Anterior cingulate cortex (tissue), 58 donors: Measurements from ENCODE around the gene ZNF516.

Experiments used
- DNase-seq, 58 donors: peaks; one replicate each; lab custom pipeline; 2025; lab: John Stamatoyannopoulos, UW

ZNF516 gene

GRCh38 chr18:76445741-76446232 is 49.3 kb downstream of the ZNF516 start:
- no peak for DNase-seq

GRCh38 chr18:76445275-76445674 is 49.8 kb downstream of the ZNF516 start:
- DNase-seq: no peak

DNA sequence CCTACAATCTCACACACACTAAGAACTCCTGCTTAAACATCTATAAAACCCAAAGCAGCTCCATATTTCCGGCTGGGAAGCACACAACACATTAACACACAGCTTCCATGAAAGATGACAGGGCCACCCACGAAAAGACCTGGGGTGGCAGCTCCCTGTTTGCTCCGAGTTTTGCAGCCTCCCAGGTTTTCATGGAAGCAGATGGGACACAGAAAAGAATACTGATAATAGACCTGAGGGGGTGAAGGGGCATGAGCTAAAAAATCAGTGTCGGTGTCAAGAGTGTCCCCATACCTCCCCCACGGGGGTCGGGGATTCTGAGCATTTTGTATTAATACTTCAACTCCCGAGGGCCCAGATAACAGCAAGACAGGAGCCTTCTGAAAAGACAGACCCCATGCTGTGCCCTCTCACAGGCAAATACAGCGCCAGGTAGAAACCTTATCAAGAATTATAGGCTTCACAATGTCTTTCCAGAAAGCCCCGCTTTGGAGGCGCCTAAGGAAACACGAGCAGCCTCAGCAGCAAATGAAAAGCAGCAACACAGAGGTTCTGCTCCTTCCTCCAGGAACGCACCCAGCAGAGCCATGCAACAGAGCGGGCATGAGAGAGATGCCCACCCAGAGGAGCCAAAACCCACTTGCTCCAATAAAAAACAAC is 50.5 kb downstream of the ZNF516 start:
- no peak for DNase-seq

- no peak for DNase-seq
These were observed 51.3 kb downstream of the ZNF516 start for GRCh38 chr18:76443519-76444445.

DNA sequence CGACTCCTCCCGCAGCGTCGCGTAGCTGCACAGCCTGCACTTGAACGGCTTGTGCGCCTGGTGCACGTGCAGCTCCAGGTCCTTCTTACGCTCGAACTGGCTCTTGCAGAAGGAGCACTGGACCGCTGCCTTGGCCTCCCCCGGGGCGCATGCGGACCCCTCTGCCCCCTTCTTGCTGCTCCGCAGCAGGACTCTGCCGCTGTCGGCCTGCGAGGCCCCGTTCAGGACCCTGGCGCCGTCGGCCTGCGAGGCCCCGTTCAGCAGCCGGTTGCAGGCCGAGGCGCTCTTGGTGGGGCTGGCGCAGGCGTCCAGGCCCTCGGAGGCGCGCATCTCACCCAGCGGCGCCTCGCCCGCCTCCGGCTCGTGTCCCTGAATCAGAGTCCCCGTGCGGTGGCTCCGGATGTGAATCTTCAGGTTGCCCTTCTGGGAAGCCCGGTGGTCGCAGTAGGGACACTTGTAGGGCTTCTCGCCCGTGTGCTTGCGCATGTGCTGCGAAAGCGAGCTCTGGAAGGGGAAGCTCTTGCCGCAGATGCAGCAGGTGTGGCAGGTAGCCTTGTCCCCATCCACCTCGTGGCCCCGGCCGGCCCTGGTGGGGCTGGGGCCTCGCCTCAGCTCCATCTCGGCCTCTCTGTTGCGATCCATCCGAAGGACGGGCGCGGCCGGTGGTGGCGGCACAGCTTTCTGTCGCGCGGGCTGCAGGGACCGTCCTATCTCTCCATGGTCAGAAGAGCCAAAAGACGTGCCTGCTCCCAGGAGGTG is 52.5 kb downstream of the ZNF516 start:
- no peak for DNase-seq

GRCh38 chr18:76441668-76442412 is 53.2 kb downstream of the ZNF516 start:
- DNase-seq: no peak

DNA sequence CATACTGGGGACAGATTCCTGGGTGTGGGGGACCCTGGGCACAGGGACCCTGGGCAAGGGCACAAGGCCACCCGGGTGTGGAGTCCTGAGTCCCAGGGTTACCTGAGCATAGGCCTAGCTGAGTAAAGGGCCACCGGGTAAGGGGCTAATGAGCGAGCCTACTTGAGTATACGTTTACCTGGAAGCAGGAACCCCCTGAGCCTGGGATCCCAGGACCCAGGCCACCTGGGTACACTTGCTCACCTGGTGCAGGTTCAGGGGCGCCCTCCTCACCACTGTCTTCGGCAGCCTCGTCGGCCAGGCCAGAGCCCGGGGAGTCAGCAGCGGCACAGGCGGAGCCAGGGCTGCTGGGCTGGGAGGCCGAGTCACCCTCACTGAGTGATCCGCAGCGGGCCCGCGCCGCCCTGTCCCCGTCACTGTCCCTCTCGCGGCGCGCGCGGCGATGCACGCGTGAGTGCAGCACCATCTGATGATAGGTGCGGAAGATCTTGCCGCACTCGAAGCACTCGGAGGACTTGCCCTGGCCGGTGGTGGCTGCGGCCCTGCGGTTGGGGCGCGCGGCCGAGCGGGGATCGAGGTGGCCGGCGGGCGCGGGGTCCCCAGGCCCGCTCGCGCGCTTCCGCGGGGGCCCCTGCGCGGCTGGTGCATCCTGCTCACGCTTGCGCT is 53.9 kb downstream of the ZNF516 start:
- DNase-seq: no peak

DNA sequence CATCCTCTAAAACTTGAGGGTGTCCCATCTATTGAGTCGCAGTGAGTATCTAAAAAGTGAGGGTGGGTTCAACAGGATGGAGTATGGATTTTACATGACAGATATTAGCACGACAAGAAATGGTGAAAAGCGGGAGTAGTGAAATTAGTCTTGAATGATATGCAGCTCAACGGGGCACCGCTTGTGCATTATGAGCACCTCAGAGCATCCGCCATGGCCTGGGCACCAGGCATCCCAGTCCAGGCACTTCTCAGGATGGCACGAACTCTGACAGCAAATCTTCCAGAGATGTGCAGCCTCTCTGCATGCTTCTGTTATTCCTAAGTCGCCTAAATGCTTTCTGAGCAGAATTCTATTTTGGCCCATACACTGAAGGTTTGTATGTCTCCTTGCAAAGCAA is 57.1 kb downstream of the ZNF516 start:
- no peak for DNase-seq

DNA sequence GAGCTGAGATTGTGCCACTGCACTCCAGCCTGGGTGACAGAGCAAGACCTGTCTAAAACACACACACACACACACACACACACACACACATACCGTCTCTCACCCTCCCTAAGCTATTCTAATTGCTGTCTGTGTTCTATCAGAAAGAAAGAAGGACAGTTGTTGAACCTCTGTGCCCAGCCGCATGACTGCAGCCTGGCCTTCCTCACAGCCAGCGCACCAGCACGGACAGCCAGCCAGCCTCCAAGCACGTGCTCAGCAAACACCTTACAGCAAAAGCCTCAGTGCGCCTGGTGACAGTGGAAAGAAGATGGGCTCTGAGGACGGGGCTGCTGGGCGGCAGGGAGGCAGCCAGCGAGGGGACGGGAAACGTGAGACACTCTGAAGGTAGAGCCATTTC is 58.0 kb downstream of the ZNF516 start:
- no peak for DNase-seq

DNA sequence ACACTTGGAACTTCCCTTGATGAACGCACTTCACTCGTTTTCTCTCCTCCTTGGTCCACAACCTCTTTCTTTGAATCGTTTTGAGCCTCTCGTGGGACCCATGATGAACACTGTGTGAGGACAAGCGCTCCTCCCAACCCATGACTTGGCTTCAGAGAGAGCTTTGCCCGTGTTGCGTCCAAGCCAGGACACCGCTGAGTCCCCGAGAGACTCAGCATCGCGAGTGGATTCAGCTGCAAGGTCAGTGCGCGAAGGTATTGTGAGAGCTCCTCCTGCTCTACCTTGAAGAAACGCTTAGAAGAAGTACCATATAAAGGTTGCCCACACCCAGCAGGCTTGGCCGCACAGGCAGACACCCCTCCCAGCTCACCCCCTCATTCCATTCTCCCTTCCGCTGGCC is 58.7 kb downstream of the ZNF516 start:
- no peak for DNase-seq

DNA sequence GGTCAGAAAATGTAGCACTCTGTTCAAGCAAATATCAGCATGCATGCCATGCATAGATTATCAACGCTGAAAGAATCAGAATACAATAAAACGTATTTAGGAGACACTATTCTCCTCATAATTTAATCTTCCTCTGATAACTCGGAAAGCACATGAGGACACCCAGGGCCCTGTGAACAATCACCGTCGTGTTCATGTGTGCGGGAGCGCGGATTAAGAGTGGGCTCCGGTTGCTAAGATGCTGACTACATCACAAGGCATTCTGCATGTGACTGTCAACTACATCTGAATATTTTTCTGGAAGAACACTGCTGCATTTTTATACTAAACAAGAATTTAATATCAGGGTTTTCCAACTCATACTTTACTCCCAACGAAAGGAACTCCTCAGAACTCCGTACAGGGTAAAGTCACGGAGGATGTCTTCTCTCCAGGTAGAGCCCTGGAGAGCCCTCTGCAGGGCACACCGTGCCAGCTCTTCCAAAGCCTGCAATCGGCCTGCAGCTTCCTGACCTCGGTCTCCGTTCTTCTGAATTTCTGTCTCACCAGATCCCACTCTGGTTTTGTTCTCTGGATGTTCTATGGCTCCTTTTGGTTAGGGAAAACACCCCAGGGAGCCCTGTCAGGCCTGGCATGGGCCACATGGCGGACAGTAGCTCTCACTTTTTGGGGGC is 59.6 kb downstream of the ZNF516 start:
- DNase-seq: no peak

GRCh38 chr18:76434452-76434851 is 60.6 kb downstream of the ZNF516 start:
- DNase-seq: no peak

DNA sequence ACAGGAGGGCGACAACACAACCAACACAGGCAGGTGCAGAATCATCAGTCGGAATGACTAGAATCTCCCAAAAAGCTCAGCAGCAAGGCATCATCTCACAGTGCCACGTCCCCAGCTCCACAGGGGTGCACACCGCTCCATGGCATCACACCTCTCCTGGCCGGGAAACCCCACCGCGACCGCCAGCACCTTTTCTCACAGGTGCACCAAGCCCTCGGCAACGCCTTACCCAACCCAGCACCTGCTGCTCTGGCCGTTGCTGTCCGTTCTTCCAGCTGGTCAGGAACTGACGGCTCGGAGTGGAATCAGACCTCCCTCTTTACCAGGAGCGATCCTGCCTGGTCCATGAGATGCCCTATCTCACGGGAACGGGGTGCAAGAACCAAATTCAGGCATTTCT is 61.3 kb downstream of the ZNF516 start:
- no peak for DNase-seq

DNA sequence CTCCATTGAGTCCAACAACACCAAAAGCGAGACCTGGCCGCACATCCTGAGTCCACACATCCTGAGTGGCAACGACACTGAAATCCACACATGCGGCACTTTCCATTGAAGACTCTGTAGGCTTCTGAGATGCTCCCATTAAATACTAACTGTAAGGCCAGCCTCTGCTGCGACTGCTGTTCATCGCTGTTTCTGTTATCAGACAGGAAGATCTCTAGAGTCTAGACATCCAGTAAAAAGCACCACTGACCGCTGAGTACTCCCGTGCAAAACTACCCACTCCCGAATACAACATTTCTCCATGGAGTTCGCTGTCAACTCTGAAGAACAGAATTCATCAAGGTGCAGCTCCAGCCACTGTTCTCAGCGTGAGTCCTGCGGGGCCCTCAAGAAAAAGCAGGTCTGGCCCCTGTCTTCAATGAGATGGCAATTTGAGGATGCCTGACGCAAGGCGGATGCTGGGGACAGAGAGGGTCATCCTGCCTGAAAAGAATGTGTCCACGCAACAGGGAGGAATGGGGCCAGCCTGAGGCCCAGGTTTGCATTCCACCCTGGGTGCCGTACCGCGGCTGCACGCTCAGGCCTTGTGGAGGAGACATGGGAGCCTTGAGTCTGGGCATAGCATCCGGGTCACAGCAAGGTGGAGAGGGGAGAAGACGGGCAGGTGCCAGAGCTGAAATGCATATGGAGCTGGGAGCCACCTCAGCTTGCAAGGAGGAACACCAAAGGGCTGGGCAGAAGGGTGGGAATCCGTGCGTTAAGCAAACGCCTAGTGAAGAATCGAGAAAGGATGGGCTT is 61.9 kb downstream of the ZNF516 start:
- no peak for DNase-seq

- DNase-seq: no peak
These were observed 62.7 kb downstream of the ZNF516 start for GRCh38 chr18:76432274-76432755.

- DNase-seq: no peak
These were observed 63.4 kb downstream of the ZNF516 start for GRCh38 chr18:76431437-76432273.

GRCh38 chr18:76430636-76431035 is 64.4 kb downstream of the ZNF516 start:
- no peak for DNase-seq
